NOMO-1 treated with DMSO at 0.1 percent for 48 hours (cell line): ENCODE measurements around the gene SFXN5.

ENCODE experiments used
- DNase-seq: peaks from one replicate; lab custom pipeline; 2025; ENCODE audit not compliant: unreplicated experiment; lab: John Stamatoyannopoulos, UW

The SFXN5 gene

GRCh38 chr2:72927619-72928550 is 143.6 kb downstream of the SFXN5 start:
- DNase-seq = no peak

GRCh38 chr2:72926811-72927465 is 144.6 kb downstream of the SFXN5 start:
- no peak for DNase-seq

GRCh38 chr2:72926368-72926767 is 145.1 kb downstream of the SFXN5 start:
- DNase-seq = no peak

GRCh38 chr2:72925328-72925943 is 146.1 kb downstream of the SFXN5 start:
- DNase-seq = no peak

DNA sequence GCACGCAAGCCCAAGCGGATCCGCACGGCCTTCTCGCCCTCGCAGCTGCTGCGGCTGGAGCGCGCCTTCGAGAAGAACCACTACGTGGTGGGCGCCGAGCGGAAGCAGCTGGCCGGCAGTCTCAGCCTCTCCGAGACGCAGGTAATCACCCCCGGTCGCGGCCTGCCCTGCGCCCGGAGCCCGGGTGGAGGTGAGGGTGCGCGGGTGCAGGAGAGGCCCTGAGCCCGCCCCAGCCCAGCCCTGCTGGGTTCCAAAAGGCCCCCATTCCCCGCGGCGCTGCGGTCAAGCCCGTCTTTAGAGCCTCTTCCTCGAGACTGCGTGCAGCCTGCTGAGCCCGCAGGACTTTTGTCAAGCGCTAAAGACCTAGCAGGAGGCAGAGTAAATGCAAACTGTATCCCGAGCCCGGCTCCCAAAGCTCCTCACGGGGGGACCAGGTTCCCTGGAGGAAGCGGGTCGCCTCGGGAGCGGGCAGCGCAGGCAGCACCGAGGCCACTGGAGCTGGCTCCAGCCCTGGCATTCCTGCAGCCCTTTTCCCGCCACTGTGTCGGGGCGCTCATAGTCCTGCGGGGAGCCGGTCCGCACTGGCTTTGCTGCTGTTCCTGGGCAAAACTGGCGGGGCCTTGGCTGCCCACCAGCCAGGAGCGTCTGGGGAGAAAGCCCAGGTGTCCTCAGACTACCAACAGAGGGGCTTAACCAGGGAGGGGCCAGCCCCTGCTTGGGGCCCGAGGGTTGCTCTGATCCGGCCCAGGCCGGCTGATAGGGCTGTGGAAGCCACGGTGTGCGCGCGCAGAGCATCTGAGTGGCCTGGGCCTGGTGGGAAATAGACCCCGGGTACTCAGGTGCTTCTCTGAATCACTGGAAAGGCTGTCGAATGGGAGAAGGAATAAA is 146.9 kb downstream of the SFXN5 start:
- DNase-seq = no peak

- DNase-seq = no peak
These were observed 147.6 kb downstream of the SFXN5 start for GRCh38 chr2:72923833-72924352.

DNA sequence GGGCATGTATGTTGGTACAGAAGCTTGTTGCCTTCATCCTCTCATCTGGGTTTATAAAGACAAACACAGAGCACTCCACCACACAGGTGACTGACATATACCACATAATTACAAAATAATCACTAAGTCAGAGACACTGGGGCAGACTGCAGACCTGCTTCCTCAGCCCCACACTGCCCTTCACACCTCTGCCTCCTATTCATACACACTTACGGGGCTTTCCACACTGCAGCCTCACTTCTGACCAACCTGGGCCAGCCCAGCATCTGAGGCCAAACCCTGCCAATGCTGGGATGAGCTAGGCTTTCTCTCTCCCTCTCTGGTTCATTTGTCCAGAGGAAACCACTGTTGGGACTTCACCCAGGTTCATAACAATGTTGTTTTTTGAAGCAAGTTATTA is 149.7 kb downstream of the SFXN5 start:
- DNase-seq = no peak

DNA sequence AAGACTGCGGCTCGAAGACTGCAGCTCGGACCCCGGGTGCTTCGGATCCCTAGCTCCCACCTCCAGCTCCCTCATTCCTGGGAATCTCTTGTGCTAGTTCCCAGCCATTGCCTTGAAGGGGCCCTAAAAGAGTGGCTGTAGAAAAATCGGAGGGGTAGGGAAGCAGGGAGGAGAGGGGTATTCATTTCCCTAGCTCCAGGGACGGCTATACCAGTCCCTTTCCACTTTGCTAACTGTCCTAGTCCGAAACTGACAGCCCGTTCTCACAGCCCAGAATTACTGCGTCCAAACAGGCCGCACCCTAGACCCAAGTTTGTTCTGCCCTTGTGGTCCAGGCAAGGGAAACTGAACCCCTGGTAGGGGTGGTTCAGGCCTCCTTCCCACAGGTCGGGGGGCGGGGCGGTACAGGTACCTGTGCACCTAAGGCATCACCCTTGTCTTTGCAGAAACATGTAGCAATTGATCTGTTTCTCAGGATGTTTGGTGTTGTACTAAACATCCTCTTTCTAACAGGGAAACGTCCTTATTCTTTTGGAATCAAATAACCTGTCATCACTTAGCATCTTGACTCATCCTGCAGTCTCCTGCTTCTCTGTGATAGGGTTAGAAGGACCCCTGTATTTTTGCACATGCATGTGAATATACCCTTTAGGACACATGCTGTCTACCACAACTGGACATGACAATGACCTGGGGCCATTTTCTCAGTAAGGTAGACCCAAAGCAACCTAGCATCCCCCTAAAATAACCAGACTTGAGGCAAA is 150.2 kb downstream of the SFXN5 start:
- DNase-seq = no peak

DNA sequence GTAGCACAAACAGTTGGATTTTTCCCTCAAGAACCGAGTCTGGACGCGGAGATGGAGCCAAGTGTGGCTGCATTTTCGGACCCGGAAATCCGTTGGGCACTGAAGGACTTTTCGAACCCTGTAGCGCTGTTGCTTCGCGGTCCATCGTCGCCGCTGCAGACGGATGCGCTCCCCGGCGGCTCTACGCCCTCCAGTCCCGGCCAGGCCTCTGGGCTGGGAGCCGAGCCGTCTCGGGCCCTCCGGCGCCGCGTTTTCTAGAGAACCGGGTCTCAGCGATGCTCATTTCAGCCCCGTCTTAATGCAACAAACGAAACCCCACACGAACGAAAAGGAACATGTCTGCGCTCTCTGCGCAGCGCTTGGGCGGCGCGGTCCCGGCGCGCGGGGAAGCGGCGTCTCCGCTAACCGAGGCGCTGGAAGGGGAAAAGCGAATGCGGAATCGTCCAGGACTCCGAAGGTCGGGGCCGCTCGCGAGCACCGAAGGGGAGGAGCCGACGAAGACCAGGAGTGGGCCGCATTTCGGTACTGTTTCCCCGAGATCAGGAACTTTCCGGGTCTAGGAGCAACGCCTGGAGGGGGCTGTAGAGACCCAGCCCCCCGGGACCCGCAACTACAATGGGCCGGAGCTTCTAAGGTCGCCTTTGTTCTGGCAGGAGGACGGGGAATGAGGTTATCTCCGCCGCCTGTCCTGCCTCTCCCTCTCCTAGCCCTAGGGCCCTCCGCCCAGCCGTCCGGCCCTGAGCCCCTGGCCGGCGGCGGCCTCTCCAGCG is 151.0 kb downstream of the SFXN5 start:
- DNase-seq = no peak

- no peak for DNase-seq
These were observed 151.8 kb downstream of the SFXN5 start for GRCh38 chr2:72919414-72920317.

- DNase-seq = no peak
These were observed 153.5 kb downstream of the SFXN5 start for GRCh38 chr2:72917877-72918553.

DNA sequence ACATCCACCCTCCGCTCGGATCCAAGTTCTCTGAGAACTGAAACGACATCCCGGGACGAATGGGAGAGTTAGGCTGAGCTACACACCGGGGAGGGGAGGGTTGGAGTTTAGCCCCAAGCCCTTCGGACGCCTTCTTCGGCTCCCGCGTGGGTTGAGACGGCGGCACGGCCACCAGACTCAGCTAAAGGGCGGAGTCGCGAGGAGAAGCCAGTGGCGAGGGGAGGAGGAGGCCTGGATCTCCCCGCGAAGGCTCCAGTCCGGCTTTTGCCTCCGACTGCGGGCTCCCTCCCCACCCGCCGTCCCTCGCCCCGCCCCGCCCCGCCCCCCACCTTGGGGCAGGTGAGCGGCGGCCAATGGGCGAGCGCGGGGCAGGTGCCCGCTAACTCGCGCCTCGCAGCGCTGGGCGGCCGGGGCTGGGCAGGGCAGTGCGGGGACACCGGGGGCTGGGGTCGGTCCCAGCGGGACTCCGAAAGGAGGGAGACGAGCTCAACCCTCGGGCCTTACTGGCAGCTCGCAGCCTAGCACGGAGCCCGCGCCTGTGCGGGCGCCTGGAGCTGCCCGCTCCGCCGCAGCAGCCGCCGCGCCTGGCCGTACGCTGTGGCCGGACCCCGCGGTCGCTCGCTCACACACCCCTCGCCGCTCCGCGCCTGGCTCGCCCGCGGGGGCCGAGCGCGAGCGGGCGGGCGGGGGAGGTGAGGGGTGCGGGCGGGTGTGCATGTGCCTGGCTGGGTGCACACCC is 154.2 kb downstream of the SFXN5 start, which contains the start of gene EMX1:
Gene EMX1 (plus strand): TSS at position 382 of the 739 bp plus-strand sequence. CDS start 334 bp downstream, at position 716.
- no peak for DNase-seq

GRCh38 chr2:72916743-72917137 is 154.8 kb downstream of the SFXN5 start:
- DNase-seq = no peak

DNA sequence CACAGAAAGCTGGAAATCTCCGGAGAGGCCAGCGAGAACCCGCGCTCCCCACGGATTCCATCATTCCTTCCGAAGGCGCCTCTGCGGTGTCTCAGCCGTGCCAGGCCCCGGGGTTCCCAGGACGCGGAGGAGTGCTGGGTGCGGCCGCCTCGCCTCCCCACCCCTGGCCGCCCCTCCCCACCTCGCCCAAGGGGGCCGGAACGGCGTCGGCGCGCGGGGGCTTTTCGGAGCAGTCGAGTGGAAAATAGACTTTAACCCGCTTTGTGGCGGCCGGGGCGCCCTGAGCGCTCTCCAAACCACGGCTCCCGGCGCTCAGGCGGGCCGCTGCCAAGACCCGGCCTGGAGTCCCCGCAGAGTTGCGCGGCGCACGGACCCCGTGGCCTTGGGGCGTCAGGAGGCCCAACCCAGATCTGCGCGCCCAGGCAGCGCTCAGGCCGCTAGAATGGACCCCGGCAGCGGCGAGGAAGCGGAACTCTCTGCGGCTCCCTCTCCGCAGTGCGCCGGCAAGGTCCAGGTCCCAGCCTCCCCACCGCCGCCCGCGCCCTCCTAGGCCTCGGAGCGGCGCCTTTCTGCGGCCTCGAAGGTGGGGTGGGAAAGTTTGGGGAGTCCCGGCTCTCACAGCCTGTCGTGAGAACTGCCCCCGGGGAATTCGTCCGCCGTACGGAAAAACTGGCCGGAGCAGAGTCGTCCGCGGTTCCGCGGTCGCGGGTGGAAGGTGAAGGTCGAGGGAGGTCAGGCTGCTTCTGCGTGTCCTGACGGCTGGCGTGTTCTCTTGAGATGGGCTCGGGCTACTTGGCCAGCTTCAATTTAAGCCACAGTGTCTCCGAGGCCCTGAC is 155.4 kb downstream of the SFXN5 start:
- DNase-seq = no peak

DNA sequence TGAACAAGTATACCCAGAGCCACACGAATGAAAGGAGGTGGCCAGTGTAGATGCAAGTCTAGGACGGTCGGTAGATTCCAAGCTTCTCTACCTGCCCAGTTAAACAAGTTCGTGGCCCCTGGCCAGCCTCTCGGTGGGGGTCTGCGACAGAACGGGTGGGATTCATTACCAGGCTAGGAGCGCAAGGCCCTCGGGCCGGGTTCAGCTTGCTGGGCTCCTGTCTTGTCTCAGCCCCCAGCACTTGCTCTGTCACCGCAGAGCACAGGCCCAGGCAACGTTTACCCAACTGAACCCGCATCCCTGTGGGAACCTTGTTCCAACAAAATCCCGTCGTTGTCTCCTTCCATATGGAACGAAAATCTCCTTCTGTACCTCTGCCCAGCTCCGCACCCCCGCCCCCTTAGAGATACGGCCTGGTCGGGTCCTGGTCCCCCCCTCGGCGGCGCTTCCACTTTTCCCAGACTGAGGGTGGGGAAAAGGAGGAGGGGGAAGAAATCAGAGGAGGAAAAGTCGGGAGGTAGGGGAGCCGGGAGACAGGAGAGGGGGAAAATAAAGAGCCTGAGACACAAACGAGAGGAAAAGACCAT is 156.1 kb downstream of the SFXN5 start:
- no peak for DNase-seq
